ENCODE measurements around the gene NBAS.

Gene NBAS

DNA sequence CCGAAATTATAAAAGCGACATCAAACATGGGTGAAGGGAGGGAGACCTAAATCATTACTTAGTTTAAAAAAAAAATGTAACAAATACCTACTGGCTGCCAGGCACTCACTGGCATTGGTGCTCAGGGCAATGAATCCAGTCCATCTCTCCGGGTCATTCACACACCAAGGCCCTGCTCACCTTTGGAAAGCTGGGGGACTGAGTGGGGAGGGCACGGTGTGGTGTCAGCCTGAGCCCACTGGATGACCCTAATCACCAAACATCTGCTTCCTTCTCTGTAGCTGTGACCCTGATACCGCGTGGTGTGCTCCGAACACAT, 30.2 kb upstream of the NBAS start:
- H3K4me3 ChIP-seq (ENCODE audit: control insufficient read depth, low read depth, low read length) = peak overlapping the region; percentile 72
- DNase-seq (ENCODE audit: low read depth) = no peak
- TF ChIP-seq, protein P1, sequence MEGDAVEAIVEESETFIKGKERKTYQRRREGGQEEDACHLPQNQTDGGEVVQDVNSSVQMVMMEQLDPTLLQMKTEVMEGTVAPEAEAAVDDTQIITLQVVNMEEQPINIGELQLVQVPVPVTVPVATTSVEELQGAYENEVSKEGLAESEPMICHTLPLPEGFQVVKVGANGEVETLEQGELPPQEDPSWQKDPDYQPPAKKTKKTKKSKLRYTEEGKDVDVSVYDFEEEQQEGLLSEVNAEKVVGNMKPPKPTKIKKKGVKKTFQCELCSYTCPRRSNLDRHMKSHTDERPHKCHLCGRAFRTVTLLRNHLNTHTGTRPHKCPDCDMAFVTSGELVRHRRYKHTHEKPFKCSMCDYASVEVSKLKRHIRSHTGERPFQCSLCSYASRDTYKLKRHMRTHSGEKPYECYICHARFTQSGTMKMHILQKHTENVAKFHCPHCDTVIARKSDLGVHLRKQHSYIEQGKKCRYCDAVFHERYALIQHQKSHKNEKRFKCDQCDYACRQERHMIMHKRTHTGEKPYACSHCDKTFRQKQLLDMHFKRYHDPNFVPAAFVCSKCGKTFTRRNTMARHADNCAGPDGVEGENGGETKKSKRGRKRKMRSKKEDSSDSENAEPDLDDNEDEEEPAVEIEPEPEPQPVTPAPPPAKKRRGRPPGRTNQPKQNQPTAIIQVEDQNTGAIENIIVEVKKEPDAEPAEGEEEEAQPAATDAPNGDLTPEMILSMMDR (conservative IDR thresholded peaks at IDR 0.05; ENCODE audit: control insufficient read depth, insufficient read depth, low read depth, low read length) = no peak

DNA sequence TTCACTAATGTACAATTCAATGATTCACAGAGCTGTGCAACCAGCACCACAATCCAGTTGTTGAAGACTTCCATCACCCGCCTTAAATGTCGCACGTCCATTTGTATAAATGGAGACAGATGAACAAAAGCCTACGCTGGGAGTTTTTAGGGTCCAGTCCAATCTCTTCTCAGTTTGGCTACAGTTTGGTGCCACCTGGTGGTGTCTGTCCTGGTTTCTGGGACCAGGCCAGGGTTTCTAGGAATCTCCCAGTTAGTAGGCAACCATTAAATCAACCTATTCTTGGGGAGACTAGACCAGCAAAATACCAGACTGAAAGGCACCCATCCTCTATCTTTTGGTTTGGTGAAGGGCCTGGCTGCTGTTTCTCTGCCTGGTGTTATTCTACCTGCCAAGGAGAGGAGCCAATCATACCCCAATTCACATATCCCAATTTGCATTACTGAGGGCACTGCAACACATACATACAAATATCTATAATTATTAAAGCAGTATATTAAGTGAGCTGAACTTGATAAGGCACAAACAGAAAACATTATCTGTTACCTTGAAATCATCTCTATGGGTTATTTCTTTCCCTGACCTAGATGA, 27.3 kb upstream of the NBAS start:
- peak; percentile 69 for DNase-seq (ENCODE audit: low read depth)
- no peak overlapping the region for H3K4me3 ChIP-seq (ENCODE audit: control insufficient read depth, low read depth, low read length)
- TF ChIP-seq, protein P1 (conservative IDR thresholded peaks at IDR 0.05; ENCODE audit: control insufficient read depth, insufficient read depth, low read depth, low read length) = peak; percentile 66

DNA sequence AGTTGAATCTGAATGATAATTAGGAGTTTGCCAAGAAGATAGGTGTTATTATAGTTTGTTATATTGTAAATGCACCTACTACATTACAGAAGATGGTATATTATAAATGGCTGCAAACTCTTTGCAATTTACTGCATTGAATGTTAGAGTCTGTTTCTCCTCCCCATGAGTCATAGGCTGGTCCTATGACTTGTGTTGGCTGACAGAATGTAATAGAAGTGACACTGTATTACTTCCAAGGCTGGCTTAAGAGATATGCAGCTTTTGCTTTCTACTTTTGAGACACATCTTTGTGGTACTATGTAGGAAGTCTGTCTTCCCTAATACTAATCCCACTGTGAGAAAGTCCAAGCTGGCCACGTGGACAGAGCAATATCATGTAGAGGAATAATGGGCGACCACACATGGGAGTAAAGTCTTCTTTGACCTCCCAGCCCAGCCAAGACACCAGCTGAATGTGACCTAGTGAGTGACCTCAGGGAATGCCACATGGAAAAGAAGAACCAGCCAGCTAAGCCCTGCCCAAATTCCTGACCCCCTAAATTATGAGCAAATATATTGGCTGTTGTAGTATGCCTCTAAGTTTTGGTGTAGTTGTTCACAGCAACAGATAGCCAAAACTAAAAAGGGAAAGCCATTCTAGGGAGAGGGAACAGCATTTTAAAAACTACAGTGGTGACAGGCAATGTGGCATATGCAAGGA, 23.8 kb upstream of the NBAS start:
- DNase-seq (ENCODE audit: low read depth) = peak; percentile 43
- TF ChIP-seq, protein P1 (conservative IDR thresholded peaks at IDR 0.05; ENCODE audit: control insufficient read depth, insufficient read depth, low read depth, low read length) = no peak
- H3K4me3 ChIP-seq (ENCODE audit: control insufficient read depth, low read depth, low read length) = no peak overlapping the region

DNA sequence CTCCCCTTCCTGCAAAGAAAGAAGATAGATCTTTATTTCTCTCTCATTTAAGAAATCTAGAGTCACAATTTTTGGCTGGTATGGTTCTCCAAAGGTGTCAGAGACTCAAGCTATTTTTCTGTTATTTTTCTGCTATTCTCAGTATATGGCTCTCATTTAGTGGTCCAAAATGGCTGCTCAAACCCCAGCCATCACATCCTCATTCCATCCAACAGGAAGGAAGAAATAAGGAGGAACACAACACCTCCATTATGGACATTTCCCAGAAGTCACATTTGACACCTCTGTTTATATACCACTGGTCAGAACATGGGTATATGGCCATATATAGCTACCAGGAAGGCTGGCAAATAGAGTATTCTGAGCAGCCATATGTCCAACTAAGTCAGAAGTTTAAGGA, 23.2 kb upstream of the NBAS start:
- DNase-seq (ENCODE audit: low read depth) = no peak
- H3K4me3 ChIP-seq (ENCODE audit: control insufficient read depth, low read depth, low read length) = no peak overlapping the region
- TF ChIP-seq, protein P1 (conservative IDR thresholded peaks at IDR 0.05; ENCODE audit: control insufficient read depth, insufficient read depth, low read depth, low read length) = no peak

DNA sequence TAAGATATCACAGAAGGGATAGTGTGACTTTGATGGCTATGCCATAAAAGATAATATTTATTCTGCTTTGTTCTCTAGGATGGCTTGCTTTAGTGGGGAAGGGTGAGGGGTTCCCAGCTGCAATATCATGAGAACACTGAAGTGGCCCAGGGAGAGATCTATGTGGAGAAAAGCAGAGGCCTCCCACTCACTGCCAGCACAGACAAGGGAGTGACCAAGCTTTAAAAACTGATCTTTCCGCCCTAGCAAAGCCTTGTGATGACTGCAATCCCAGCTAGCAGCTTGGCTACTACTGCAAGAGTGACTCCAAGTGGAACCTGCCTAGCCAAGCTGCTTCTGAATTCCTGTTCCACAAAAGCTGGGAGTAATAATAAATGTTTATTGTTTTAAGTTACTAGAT, 22.7 kb upstream of the NBAS start:
- TF ChIP-seq, protein P1 (conservative IDR thresholded peaks at IDR 0.05; ENCODE audit: control insufficient read depth, insufficient read depth, low read depth, low read length) = no peak
- no peak for DNase-seq (ENCODE audit: low read depth)
- H3K4me3 ChIP-seq (ENCODE audit: control insufficient read depth, low read depth, low read length) = no peak overlapping the region

DNA sequence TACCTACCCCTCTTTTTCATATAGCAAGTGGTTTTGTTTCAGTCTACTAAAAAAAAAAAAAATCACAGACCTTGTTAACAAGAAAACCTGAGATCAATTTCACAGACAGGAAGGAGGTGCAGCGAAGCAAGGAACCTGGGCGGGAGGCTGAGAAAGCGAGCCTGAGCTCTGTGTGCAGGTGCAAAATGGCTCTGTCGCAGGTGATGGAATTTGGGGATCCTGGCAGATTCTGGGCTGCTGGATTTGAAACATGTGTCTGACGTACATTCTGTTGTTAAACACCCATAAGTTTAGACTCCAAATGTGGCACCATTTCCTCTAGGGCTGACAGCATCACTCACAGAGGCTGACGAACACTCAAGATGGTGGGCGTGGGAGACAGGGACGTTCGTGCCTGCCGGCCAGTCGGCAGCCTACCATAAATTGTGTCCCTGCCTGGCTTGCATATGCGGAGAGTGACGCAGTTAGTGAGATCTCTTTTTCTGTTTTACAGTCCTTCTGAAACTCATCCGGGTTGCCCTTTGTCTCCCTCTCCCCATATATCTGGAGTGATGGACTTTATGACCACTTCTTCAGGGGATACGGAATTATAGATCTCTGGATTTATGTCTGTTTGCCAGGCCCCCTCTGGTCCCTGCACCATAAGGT, 21.7 kb upstream of the NBAS start:
- no peak overlapping the region for H3K4me3 ChIP-seq (ENCODE audit: control insufficient read depth, low read depth, low read length)
- peak; percentile 22 for DNase-seq (ENCODE audit: low read depth)
- TF ChIP-seq, protein P1 (conservative IDR thresholded peaks at IDR 0.05; ENCODE audit: control insufficient read depth, insufficient read depth, low read depth, low read length) = no peak
